ENCODE measurements around the gene CMTM4. TPM values are rescaled to one million over a fixed set of nuclear protein-coding genes. Genes with fewer than 3 reads are reported as not detected.
A peak's percentile ranks its signal among the peaks of the same experiment; 100 is the strongest.

The CMTM4 gene
- total RNA-seq, 1 donor from 2014 or later = 82.3 TPM

DNA sequence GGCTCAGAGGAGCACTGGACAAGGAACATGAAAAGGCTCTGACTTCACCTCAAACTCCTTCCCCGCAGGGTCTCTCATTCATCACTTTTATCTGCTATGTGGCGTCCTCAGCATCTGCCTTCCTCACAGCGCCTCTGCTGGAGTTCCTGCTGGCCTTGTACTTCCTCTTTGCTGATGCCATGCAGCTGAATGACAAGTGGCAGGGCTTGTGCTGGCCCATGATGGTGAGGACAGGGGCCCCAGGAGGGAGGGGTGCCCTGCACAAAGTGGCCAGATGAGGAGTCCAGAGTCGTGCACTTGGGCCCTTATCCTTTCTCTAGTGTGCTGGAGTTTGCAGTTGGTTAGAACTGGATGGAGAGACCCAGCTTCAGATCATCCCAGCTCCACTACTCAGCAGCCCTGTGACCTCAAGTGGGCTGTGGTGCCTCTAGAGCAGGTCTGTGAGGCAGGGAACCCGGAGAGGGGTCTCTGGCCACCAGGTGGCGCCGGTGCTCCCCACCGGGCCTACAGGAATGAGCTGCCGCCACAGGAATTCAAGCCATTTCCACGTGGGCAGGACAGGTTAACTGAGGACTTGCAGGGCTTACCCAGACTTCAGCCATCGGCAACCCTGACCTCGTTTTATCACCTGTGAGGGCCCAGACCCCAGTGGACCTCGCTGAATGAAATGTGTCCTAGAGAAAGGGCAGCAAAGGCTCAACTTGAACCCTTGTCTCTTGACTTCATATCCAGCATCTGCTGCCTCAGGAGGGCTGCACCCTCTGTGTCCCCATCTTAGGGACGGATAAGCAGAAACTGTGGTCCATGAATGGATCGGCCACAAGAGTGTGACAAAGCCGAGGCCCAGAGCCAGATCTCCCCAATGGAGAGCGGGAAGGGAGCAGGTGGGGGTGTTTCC is 88.1 kb downstream of the CMTM4 start:
- Mint-ChIP-seq H3K36me3 (ENCODE audit: insufficient read depth) (peaks cover 10% of the 10 kb centered on the region), H3K4me1 (ENCODE audit: low read depth) (peaks cover 6% of the 10 kb centered on the region), H3K27ac (peak overlapping the region; percentile 85), H3K4me3 (ENCODE audit: low read depth) (peak overlapping the region; percentile 42), H3K27me3 (no peaks in the 10 kb centered on the region), H3K9me3 (ENCODE audit: low read depth) (no peaks in the 10 kb centered on the region)
- DNase-seq (ENCODE audit: low spot score, unreplicated experiment) = peak; percentile 91
- TF ChIP-seq, protein P1, sequence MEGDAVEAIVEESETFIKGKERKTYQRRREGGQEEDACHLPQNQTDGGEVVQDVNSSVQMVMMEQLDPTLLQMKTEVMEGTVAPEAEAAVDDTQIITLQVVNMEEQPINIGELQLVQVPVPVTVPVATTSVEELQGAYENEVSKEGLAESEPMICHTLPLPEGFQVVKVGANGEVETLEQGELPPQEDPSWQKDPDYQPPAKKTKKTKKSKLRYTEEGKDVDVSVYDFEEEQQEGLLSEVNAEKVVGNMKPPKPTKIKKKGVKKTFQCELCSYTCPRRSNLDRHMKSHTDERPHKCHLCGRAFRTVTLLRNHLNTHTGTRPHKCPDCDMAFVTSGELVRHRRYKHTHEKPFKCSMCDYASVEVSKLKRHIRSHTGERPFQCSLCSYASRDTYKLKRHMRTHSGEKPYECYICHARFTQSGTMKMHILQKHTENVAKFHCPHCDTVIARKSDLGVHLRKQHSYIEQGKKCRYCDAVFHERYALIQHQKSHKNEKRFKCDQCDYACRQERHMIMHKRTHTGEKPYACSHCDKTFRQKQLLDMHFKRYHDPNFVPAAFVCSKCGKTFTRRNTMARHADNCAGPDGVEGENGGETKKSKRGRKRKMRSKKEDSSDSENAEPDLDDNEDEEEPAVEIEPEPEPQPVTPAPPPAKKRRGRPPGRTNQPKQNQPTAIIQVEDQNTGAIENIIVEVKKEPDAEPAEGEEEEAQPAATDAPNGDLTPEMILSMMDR (IDR thresholded peaks at IDR 0.05; ENCODE audit: unreplicated experiment) = peak; percentile 96

DNA sequence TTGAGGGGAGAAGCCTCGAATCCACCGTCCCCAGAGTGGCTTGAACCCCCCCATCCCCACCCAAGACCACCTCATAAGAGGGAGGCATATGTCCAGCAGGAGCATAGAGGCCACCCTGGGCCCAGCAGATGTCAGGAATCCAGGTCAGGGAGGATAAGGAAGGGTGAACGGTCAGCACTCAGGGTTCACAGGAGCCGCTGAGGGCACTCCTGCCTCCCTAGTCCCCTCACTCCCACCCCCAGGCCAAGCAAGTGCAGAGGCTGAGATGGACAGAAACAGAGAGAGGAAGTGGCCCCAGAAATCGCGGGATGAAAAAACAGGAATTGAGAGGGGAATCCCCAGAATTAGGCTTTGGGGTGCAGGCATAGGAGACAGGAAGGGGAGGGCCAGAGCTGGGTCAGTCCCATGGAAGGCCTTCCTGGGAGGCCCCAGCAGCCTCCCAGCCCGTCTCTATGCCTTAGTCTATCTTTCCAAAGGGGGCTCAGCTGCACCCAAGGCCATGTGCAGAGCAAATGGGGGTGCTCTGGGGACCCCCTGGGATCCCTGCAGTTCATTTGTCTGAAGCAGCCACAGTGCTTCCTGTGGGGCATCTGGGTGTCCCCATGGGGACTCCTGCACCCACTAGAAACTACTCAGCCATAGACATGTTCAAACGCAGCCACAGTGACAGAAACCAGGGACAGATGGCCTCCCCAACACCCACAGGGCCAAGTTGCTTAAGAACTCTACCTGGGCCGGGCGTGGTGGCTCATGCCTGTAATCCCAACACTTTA is 90.4 kb downstream of the CMTM4 start:
- H3K36me3 Mint-ChIP-seq (ENCODE audit: insufficient read depth) = peaks cover 4% of the 10 kb centered on the region
- no peak for DNase-seq (ENCODE audit: low spot score, unreplicated experiment)
- H3K4me3 Mint-ChIP-seq (ENCODE audit: low read depth) = peak overlapping the region; percentile 66
- TF ChIP-seq, protein P1 (IDR thresholded peaks at IDR 0.05; ENCODE audit: unreplicated experiment) = no peak
- peaks cover 9% of the 10 kb centered on the region for H3K4me1 Mint-ChIP-seq (ENCODE audit: low read depth)
- no peaks in the 10 kb centered on the region for H3K9me3 Mint-ChIP-seq (ENCODE audit: low read depth)
- H3K27me3 Mint-ChIP-seq = no peaks in the 10 kb centered on the region
- peak overlapping the region; percentile 90 for H3K27ac Mint-ChIP-seq

DNA sequence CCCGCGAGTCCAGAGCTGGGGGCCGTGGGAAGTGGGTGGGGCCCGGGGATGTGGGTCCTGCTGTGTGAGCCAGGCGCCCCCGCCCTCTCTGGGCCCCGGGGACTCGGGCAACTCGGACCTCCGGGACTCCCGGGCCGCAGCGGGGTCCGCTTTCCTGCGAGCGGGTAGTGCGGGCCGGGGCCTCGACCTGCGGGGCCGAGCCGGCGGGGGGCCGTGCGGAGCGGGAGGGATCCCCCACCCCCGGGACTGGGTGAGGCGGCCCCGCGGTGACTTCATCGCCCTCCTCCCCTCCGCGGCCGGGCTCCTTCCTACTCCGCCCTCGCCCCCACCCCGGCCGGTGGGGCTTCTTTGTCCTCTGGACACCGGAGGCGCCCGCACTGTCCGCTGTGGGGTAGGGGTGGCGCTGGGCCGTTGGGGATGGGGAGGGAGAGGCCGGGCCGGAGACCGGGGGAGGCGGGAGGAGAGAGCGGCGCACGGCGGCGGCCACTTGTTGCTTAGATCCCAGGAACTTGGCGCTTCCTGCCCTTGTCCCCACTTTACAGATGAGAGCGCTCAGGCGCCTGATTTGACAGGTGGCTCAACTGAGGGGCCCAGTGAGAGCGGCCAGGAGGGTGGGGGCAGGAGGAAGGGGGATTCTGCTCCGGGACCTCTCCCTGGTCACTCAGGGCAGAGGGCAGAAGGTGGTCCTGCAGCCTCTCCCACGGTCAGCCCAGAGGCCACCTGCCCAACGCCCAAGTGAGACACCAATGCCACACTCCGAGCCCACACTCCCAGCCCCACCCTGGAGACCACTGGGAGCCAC is 91.2 kb downstream of the CMTM4 start:
- Mint-ChIP-seq H3K36me3 (ENCODE audit: insufficient read depth) (no peaks in the 10 kb centered on the region), H3K27ac (no peak overlapping the region), H3K4me1 (ENCODE audit: low read depth) (peaks cover 9% of the 10 kb centered on the region), H3K9me3 (ENCODE audit: low read depth) (no peaks in the 10 kb centered on the region), H3K27me3 (no peaks in the 10 kb centered on the region), H3K4me3 (ENCODE audit: low read depth) (peak overlapping the region; percentile 66)
- TF ChIP-seq, protein P1 (IDR thresholded peaks at IDR 0.05; ENCODE audit: unreplicated experiment) = no peak
- peak; percentile 48 for DNase-seq (ENCODE audit: low spot score, unreplicated experiment)

DNA sequence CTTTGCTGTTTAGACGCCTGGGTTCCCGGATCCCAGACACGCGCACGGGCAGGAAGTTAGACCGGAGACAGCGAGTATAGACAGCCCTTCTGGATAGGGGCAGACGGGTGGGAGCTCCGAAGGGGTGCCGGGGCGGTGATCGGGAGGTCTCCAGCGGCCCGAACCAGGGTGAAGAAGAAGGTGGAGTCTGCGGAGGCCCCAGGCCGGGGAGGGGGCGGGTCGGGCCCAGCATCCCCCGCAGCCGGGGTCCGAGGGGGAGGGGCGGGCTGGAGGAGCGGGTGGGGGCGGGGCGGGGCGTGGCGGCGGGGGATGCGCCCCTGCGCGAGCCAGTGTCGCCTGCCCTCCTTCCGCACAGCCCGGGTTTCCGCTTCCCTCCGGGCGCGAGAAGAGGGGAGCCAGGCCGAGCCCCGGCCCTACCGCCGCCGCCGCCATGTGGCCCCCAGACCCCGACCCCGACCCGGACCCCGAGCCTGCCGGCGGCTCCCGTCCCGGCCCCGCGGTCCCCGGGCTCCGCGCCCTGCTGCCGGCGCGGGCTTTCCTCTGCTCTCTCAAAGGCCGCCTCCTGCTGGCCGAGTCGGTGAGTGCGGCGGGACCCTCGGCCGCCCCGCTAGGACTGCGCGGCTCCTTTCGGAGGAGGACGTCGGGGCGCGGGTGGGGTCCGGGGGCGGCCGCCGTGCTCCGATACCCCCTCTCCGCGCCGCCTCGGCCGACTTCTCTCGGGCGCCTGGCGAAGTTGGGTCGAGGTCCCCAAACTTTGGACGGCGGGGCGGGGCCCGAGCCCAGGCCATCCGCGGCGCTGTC is 92.0 kb downstream of the CMTM4 start, which contains the start of gene CMTM3:
TSS of gene CMTM3 (plus strand) at position 329 of the 801 bp plus-strand sequence. CDS start at position 431, 102 bp downstream.
- H3K4me1 Mint-ChIP-seq (ENCODE audit: low read depth) = peaks cover 9% of the 10 kb centered on the region
- peak within 1 kb of the TSS; percentile 93 for H3K4me3 Mint-ChIP-seq (ENCODE audit: low read depth)
- peak; percentile 72 for DNase-seq (ENCODE audit: low spot score, unreplicated experiment)
- H3K36me3 Mint-ChIP-seq (ENCODE audit: insufficient read depth) = no peaks in the 10 kb centered on the region
- TF ChIP-seq, protein P1 (IDR thresholded peaks at IDR 0.05; ENCODE audit: unreplicated experiment) = peak; percentile 90
- H3K27me3 Mint-ChIP-seq = no peaks in the 10 kb centered on the region
- H3K9me3 Mint-ChIP-seq (ENCODE audit: low read depth) = no peaks in the 10 kb centered on the region
- H3K27ac Mint-ChIP-seq = peak within 1 kb of the TSS; percentile 88

Data from progenitor cell of endocrine pancreas (in vitro differentiated cells).